Skeletal muscle satellite cell (primary cell): Measurements from ENCODE around the gene LRIG1.

Source experiments
- H3K27me3 ChIP-seq: 2 replicates; pipeline ENCODE4 v1.7.0; 2013; ENCODE audit warnings: low read length; ENCODE audit not compliant: control insufficient read depth, insufficient read depth
- H3K36me3 ChIP-seq: 2 replicates; pipeline ENCODE4 v1.7.0; 2013; ENCODE audit warnings: mild to moderate bottlenecking, control low read depth, low read length; ENCODE audit not compliant: insufficient read depth
- H3K4me1 ChIP-seq: 2 replicates; pipeline ENCODE4 v1.7.0; 2013; ENCODE audit warnings: low read length; ENCODE audit not compliant: control insufficient read depth, insufficient read depth
- H3K4me2 ChIP-seq: 2 replicates; pipeline ENCODE4 v1.7.0; 2013; ENCODE audit warnings: mild to moderate bottlenecking, low read length
- H3K4me3 ChIP-seq: 2 replicates; pipeline ENCODE4 v1.7.0; 2013; ENCODE audit warnings: low read length
- H3K9ac ChIP-seq: 2 replicates; pipeline ENCODE4 v1.7.0; 2013; ENCODE audit warnings: mild to moderate bottlenecking, low read depth, low read length, moderate library complexity
- H3K9me3 ChIP-seq: replicated peaks from 2 replicates; pipeline ENCODE4 v1.7.0; 2013; ENCODE audit warnings: mild to moderate bottlenecking, control low read depth, low read length

The LRIG1 gene

GRCh38 chr3:66463730-66464511 lies 36.9 kb downstream of the LRIG1 start:
- no peaks in the 10 kb centered on the region for H3K36me3 ChIP-seq
- no peaks in the 10 kb centered on the region for H3K9me3 ChIP-seq
- peaks cover 24% of the 10 kb centered on the region for H3K4me1 ChIP-seq
- H3K4me3 ChIP-seq, result no peak overlapping the region
- H3K4me2 ChIP-seq, result no peak overlapping the region
- H3K9ac ChIP-seq, result no peak overlapping the region
- no peaks in the 10 kb centered on the region for H3K27me3 ChIP-seq

GRCh38 chr3:66463054-66463631 lies 37.7 kb downstream of the LRIG1 start:
- H3K9ac ChIP-seq, result no peak overlapping the region
- peaks cover 16% of the 10 kb centered on the region for H3K4me1 ChIP-seq
- H3K4me3 ChIP-seq, result no peak overlapping the region
- no peaks in the 10 kb centered on the region for H3K9me3 ChIP-seq
- no peak overlapping the region for H3K4me2 ChIP-seq
- no peaks in the 10 kb centered on the region for H3K27me3 ChIP-seq
- H3K36me3 ChIP-seq, result no peaks in the 10 kb centered on the region

GRCh38 chr3:66457252-66457651 lies 43.6 kb downstream of the LRIG1 start:
- Histone ChIP-seq H3K4me1 (no peaks in the 10 kb centered on the region), H3K9ac (no peak overlapping the region), H3K4me3 (no peak overlapping the region), H3K27me3 (no peaks in the 10 kb centered on the region), H3K9me3 (no peaks in the 10 kb centered on the region), H3K36me3 (no peaks in the 10 kb centered on the region), H3K4me2 (no peak overlapping the region)

GRCh38 chr3:66456711-66457173 lies 44.1 kb downstream of the LRIG1 start:
- no peaks in the 10 kb centered on the region for H3K36me3 ChIP-seq
- H3K27me3 ChIP-seq, result no peaks in the 10 kb centered on the region
- no peak overlapping the region for H3K9ac ChIP-seq
- H3K9me3 ChIP-seq, result no peaks in the 10 kb centered on the region
- no peaks in the 10 kb centered on the region for H3K4me1 ChIP-seq
- H3K4me3 ChIP-seq, result no peak overlapping the region
- no peak overlapping the region for H3K4me2 ChIP-seq

- Histone ChIP-seq H3K9ac (no peak overlapping the region), H3K27me3 (no peaks in the 10 kb centered on the region), H3K9me3 (no peaks in the 10 kb centered on the region), H3K4me2 (no peak overlapping the region), H3K36me3 (no peaks in the 10 kb centered on the region), H3K4me1 (peaks cover 8% of the 10 kb centered on the region), H3K4me3 (no peak overlapping the region)
Observed at GRCh38 chr3:66454464-66454859, 46.4 kb downstream of the LRIG1 start.

GRCh38 chr3:66453651-66454463 lies 47.0 kb downstream of the LRIG1 start:
- peaks cover 8% of the 10 kb centered on the region for H3K4me1 ChIP-seq
- no peak overlapping the region for H3K4me3 ChIP-seq
- H3K36me3 ChIP-seq, result no peaks in the 10 kb centered on the region
- H3K4me2 ChIP-seq, result no peak overlapping the region
- H3K27me3 ChIP-seq, result no peaks in the 10 kb centered on the region
- no peak overlapping the region for H3K9ac ChIP-seq
- no peaks in the 10 kb centered on the region for H3K9me3 ChIP-seq

GRCh38 chr3:66452303-66453011 lies 48.4 kb downstream of the LRIG1 start:
- peaks cover 8% of the 10 kb centered on the region for H3K4me1 ChIP-seq
- H3K27me3 ChIP-seq, result no peaks in the 10 kb centered on the region
- H3K9me3 ChIP-seq, result no peaks in the 10 kb centered on the region
- H3K4me2 ChIP-seq, result no peak overlapping the region
- no peak overlapping the region for H3K4me3 ChIP-seq
- no peak overlapping the region for H3K9ac ChIP-seq
- H3K36me3 ChIP-seq, result no peaks in the 10 kb centered on the region

- Histone ChIP-seq H3K4me1 (peaks cover 8% of the 10 kb centered on the region), H3K4me3 (no peak overlapping the region), H3K27me3 (no peaks in the 10 kb centered on the region), H3K4me2 (no peak overlapping the region), H3K9ac (no peak overlapping the region), H3K36me3 (no peaks in the 10 kb centered on the region), H3K9me3 (no peaks in the 10 kb centered on the region)
Observed at GRCh38 chr3:66451766-66452165, 49.1 kb downstream of the LRIG1 start.

GRCh38 chr3:66450390-66451022 lies 50.3 kb downstream of the LRIG1 start:
- H3K36me3 ChIP-seq, result no peaks in the 10 kb centered on the region

GRCh38 chr3:66449411-66449974 lies 51.3 kb downstream of the LRIG1 start:
- no peaks in the 10 kb centered on the region for H3K27me3 ChIP-seq
- no peak overlapping the region for H3K9ac ChIP-seq
- H3K9me3 ChIP-seq, result no peaks in the 10 kb centered on the region
- H3K4me2 ChIP-seq, result no peak overlapping the region
- peaks cover 8% of the 10 kb centered on the region for H3K4me1 ChIP-seq
- H3K36me3 ChIP-seq, result no peaks in the 10 kb centered on the region
- H3K4me3 ChIP-seq, result no peak overlapping the region

More at GRCh38 chr3:66450390-66451022, 50.3 kb downstream of the LRIG1 start:
- peak overlapping the region; percentile 41 for H3K4me2 ChIP-seq
- peaks cover 8% of the 10 kb centered on the region for H3K4me1 ChIP-seq
- H3K27me3 ChIP-seq, result no peaks in the 10 kb centered on the region
- no peak overlapping the region for H3K9ac ChIP-seq
- H3K4me3 ChIP-seq, result no peak overlapping the region
- no peaks in the 10 kb centered on the region for H3K9me3 ChIP-seq
